H1 (cell line): ENCODE results near the gene GLB1L2. TPM values are rescaled to one million over a fixed set of nuclear protein-coding genes. Genes with fewer than 3 reads are reported as not detected.

Experiments
- CTCF ChIA-PET: fragments of 300-600 bp; sonication (Branson Sonifier 250); formaldehyde crosslinking; loops from one replicate; lab custom pipeline; 2021; ENCODE audit not compliant: partially characterized antibody; lab: Charles Lee
- POLR2A ChIA-PET: fragments of 300-600 bp; sonication (Branson Sonifier 250); formaldehyde crosslinking; loops from one replicate; lab custom pipeline; 2021; ENCODE audit warnings: inconsistent platforms; ENCODE audit not compliant: partially characterized antibody; lab: Charles Lee
- DNase-seq, 2 experiments: peaks; one replicate each; pipeline versions ENCODE4 v3.0.0 to v3.0.0-alpha.2; 2010 to 2022; ENCODE audit warnings: low spot score in 2 of 2, low read depth in 1 of 2, mixed read lengths in 1 of 2
- FAIRE-seq: peaks from 2 replicates; lab custom pipeline; 2011; peaks lifted over from hg19 to GRCh38; lab: Jason Lieb, UNC
- H2AFZ ChIP-seq: 2 replicates; pipeline ENCODE4 v1.8.1; 2012; ENCODE audit warnings: low read length, inconsistent platforms
- H2AK5ac ChIP-seq: 2 replicates; pipeline ENCODE4 v1.6.1; 2013; ENCODE audit warnings: low read depth, low read length
- H2BK120ac ChIP-seq: replicated peaks from 2 replicates; pipeline ENCODE3; 2013; ENCODE audit warnings: low read depth, low read length, inconsistent platforms
- H2BK12ac ChIP-seq: 2 replicates; pipeline ENCODE4 v1.6.1; 2013; ENCODE audit warnings: low read depth, low read length
- H2BK15ac ChIP-seq: 2 replicates; pipeline ENCODE4 v1.6.1; 2013; ENCODE audit warnings: low read length
- H2BK20ac ChIP-seq: 2 replicates; pipeline ENCODE4 v1.6.1; 2013; ENCODE audit warnings: low read length
- H2BK5ac ChIP-seq: 2 replicates; pipeline ENCODE4 v1.6.1; 2013; ENCODE audit warnings: low read depth, low read length
- H3K14ac ChIP-seq: 2 replicates; pipeline ENCODE4 v1.6.1; 2013; ENCODE audit warnings: inconsistent platforms; ENCODE audit not compliant: insufficient read length
- H3K18ac ChIP-seq: 2 replicates; pipeline ENCODE4 v1.6.1; 2013; ENCODE audit warnings: low read length; ENCODE audit errors: extremely low read depth
- H3K23ac ChIP-seq: 2 replicates; pipeline ENCODE4 v1.6.1; 2013; ENCODE audit warnings: inconsistent platforms; ENCODE audit not compliant: insufficient read length
- H3K23me2 ChIP-seq: 2 replicates; pipeline ENCODE4 v1.6.1; 2013; ENCODE audit warnings: low read depth, low read length
- H3K27ac ChIP-seq: 2 replicates; pipeline ENCODE4 v1.6.1; 2011; ENCODE audit warnings: low read depth, low read length, inconsistent platforms
- H3K27me3 ChIP-seq, 4 experiments: replicated peaks in 1 of 4; 1 replicate in 1 of 4; 2 replicates in 3 of 4; pipeline versions ENCODE4 v1.6.1 to v1.8.1; 2011 to 2013; ENCODE audit warnings: low read length in 3 of 4, mild to moderate bottlenecking in 3 of 4, inconsistent platforms in 2 of 4, mixed read lengths in 2 of 4, moderate library complexity in 1 of 4; ENCODE audit not compliant: control insufficient read depth in 3 of 4, insufficient read depth in 3 of 4; ENCODE audit errors: extremely low read depth in 1 of 4
- H3K36me3 ChIP-seq, 4 experiments: 2 replicates each; pipeline versions ENCODE4 v1.6.1 to v1.8.1; 2011 to 2013; ENCODE audit warnings: mild to moderate bottlenecking in 4 of 4, low read length in 3 of 4, moderate library complexity in 2 of 4, control low read depth in 1 of 4, inconsistent platforms in 1 of 4; ENCODE audit not compliant: insufficient read depth in 4 of 4, control insufficient read depth in 2 of 4
- H3K4ac ChIP-seq: replicated peaks from 2 replicates; pipeline ENCODE3; 2013; ENCODE audit warnings: low read length, low read depth, mixed read lengths, inconsistent platforms; ENCODE audit not compliant: insufficient read length
- H3K4me1 ChIP-seq, 4 experiments: replicated peaks in 1 of 4; 1 replicate in 1 of 4; 2 replicates in 3 of 4; pipeline versions ENCODE4 v1.6.1 to v1.8.1; 2011 to 2013; ENCODE audit warnings: low read length in 3 of 4, inconsistent platforms in 2 of 4, mixed read lengths in 1 of 4; ENCODE audit not compliant: insufficient read depth in 4 of 4, control insufficient read depth in 3 of 4
- H3K4me2 ChIP-seq, 2 experiments: 2 replicates each; pipeline versions ENCODE4 v1.6.1 to v1.8.1; 2011 to 2013; ENCODE audit warnings: low read depth in 2 of 2, low read length in 2 of 2, control low read depth in 1 of 2, inconsistent platforms in 1 of 2, mild to moderate bottlenecking in 1 of 2; ENCODE audit not compliant: insufficient read depth in 1 of 2
- H3K4me3 ChIP-seq, 4 experiments: fragments of 200-600, 300-600 bp in 1 of 4; sonication (generic), shearing (Covaris generic), sonication (Bioruptor Twin) in 1 of 4; 2 replicates each; pipeline versions ENCODE4 v1.5.1 to v1.8.1; 2011 to 2016; ENCODE audit warnings: low read length in 4 of 4, low read depth in 3 of 4, control low read depth in 2 of 4, inconsistent platforms in 2 of 4, mild to moderate bottlenecking in 2 of 4, mixed read lengths in 1 of 4, moderate library complexity in 1 of 4; ENCODE audit not compliant: insufficient read depth in 2 of 4; ENCODE audit errors: extremely low read depth in 1 of 4
- H3K56ac ChIP-seq: replicated peaks from 2 replicates; pipeline ENCODE3; 2013; ENCODE audit warnings: low read depth, mild to moderate bottlenecking, mixed read lengths, low read length, inconsistent platforms; ENCODE audit not compliant: insufficient read length
- H3K79me1 ChIP-seq: 2 replicates; pipeline ENCODE4 v1.6.1; 2013; ENCODE audit warnings: low read depth, low read length, control low read depth
- H3K79me2 ChIP-seq, 2 experiments: 2 replicates each; pipeline versions ENCODE4 v1.6.1 to v1.8.1; 2012 to 2013; ENCODE audit warnings: low read length in 2 of 2, mild to moderate bottlenecking in 2 of 2, inconsistent platforms in 1 of 2; ENCODE audit not compliant: insufficient read depth in 2 of 2, control insufficient read depth in 1 of 2
- H3K9ac ChIP-seq, 4 experiments: replicated peaks in 1 of 4; 1 replicate in 1 of 4; 2 replicates in 3 of 4; pipeline versions ENCODE4 v1.6.1 to v1.8.1; 2011 to 2013; ENCODE audit warnings: low read depth in 3 of 4, low read length in 3 of 4, control low read depth in 2 of 4, mild to moderate bottlenecking in 2 of 4, moderate library complexity in 2 of 4, inconsistent platforms in 1 of 4; ENCODE audit errors: extremely low read depth in 1 of 4
- H3K9me3 ChIP-seq, 2 experiments: 2 replicates each; pipeline versions ENCODE4 v1.6.1 to v1.8.1; 2012 to 2013; ENCODE audit warnings: mild to moderate bottlenecking in 2 of 2, moderate library complexity in 2 of 2, control low read depth in 1 of 2, inconsistent platforms in 1 of 2, low read depth in 1 of 2, low read length in 1 of 2, mixed read lengths in 1 of 2; ENCODE audit not compliant: insufficient read depth in 2 of 2
- H4K20me1 ChIP-seq, 2 experiments: replicated peaks in 1 of 2; 2 replicates each; pipeline versions ENCODE3 to v1.8.1; 2011 to 2013; ENCODE audit warnings: inconsistent platforms in 2 of 2, low read length in 2 of 2, mild to moderate bottlenecking in 1 of 2; ENCODE audit not compliant: insufficient read depth in 2 of 2, control insufficient read depth in 1 of 2
- H4K5ac ChIP-seq: 2 replicates; pipeline ENCODE4 v1.6.1; 2013; ENCODE audit warnings: low read length, low read depth, mixed read lengths, inconsistent platforms; ENCODE audit not compliant: insufficient read length
- H4K8ac ChIP-seq: 2 replicates; pipeline ENCODE4 v1.8.0; 2013; ENCODE audit warnings: mild to moderate bottlenecking, moderate library complexity, low read length, inconsistent platforms; ENCODE audit not compliant: insufficient read depth; ENCODE audit errors: extremely low read depth
- H4K91ac ChIP-seq: replicated peaks from 2 replicates; pipeline ENCODE3; 2013; ENCODE audit warnings: low read length, mixed read lengths, inconsistent platforms; ENCODE audit not compliant: insufficient read length
- ASH2L ChIP-seq: fragments of 200-600, 300-600 bp; sonication (generic); IDR thresholded peaks from one replicate; pipeline ENCODE4 v1.7.1; 2017; ENCODE audit warnings: low read length
- EGR1 ChIP-seq: IDR thresholded peaks from 2 replicates; pipeline ENCODE4 v1.6.1; 2011; ENCODE audit warnings: low read depth, low read length, borderline replicate concordance
- FOSL1 ChIP-seq: IDR thresholded peaks from 2 replicates; pipeline ENCODE4 v1.6.1; 2011; ENCODE audit warnings: mild to moderate bottlenecking, low read depth, low read length, moderate library complexity; ENCODE audit not compliant: insufficient read depth
- HDAC6 ChIP-seq: IDR thresholded peaks from one replicate; pipeline ENCODE4 v1.7.1; 2012; ENCODE audit warnings: low read depth, mild to moderate bottlenecking, inconsistent platforms, low read length, moderate library complexity
- KDM4A ChIP-seq: IDR thresholded peaks from one replicate; pipeline ENCODE4 v1.7.1; 2012; ENCODE audit warnings: low read depth, mild to moderate bottlenecking, moderate library complexity, low read length, inconsistent platforms; ENCODE audit not compliant: severe bottlenecking
- NRF1 ChIP-seq: IDR thresholded peaks from 2 replicates; pipeline ENCODE4 v1.6.1; 2011; ENCODE audit warnings: mild to moderate bottlenecking, low read depth, low read length, improper control_type of control experiment
- POLR2A ChIP-seq, 2 experiments: IDR thresholded peaks; 1 replicate in 1 of 2; 2 replicates in 1 of 2; pipeline ENCODE4 v1.6.1; 2011; ENCODE audit warnings: low read depth in 2 of 2, low read length in 2 of 2, mild to moderate bottlenecking in 2 of 2; ENCODE audit errors: control extremely low read depth in 1 of 2
- POU5F1 ChIP-seq: IDR thresholded peaks from 2 replicates; pipeline ENCODE4 v1.6.1; 2011; ENCODE audit warnings: low read depth, mild to moderate bottlenecking, low read length, moderate library complexity
- SP1 ChIP-seq: IDR thresholded peaks from 2 replicates; pipeline ENCODE4 v1.6.1; 2011; ENCODE audit warnings: low read depth, low read length
- SP2 ChIP-seq: IDR thresholded peaks from 2 replicates; pipeline ENCODE4 v1.6.1; 2012; ENCODE audit warnings: mild to moderate bottlenecking, low read length, inconsistent platforms
- SRF ChIP-seq: IDR thresholded peaks from 2 replicates; pipeline ENCODE4 v1.6.1; 2011; ENCODE audit warnings: mild to moderate bottlenecking, low read depth, low read length, moderate library complexity
- TBP ChIP-seq: IDR thresholded peaks from 2 replicates; pipeline ENCODE4 v1.6.1; 2011; ENCODE audit warnings: low read depth, low read length, improper control_type of control experiment
- ZNF274 ChIP-seq: IDR thresholded peaks from 2 replicates; pipeline ENCODE4 v1.7.0; 2012; ENCODE audit warnings: low read length, borderline replicate concordance; ENCODE audit errors: extremely low read depth
- WGBS, 2 experiments: shearing (Covaris generic) in 1 of 2; methylation state at CpG; one replicate each; pipeline versions ENCODE4 v1.1.6 to v1.1.7; 2013 to 2015; ENCODE audit warnings: low lambda C conversion rate in 2 of 2, mixed read lengths in 2 of 2, inconsistent platforms in 1 of 2, low coverage in 1 of 2, missing lambda C conversion rate in 1 of 2; ENCODE audit not compliant: insufficient replicate concordance in 2 of 2, insufficient coverage in 1 of 2, insufficient read length in 1 of 2; ENCODE audit errors: extremely low coverage in 1 of 2, missing lambda C conversion rate in 1 of 2; 5-methylcytosine and 5-hydroxymethylcytosine counted together
- polyA plus RNA-seq, 7 experiments: library from polyadenylated mRNA; depleted of rRNA in 3 of 7; stranded (reverse) in 5 of 7; unstranded in 2 of 7; fragments of >200 nt in 5 of 7; fragments of 200-250 nt in 2 of 7; gene quantifications; 1 replicate in 5 of 7; 2 replicates in 1 of 7; 4 replicates in 1 of 7; pipeline versions ENCODE4 v1.2.1 to v1.2.3, GENCODE V29; 2011 to 2013; ENCODE audit warnings: missing spikeins in 2 of 7, mixed read lengths in 2 of 7
- total RNA-seq: library from RNA; stranded (reverse); fragmentation: NEBNext Ultra II Directional; extraction: Animal tissue kit (Norgen Biotek cat#: 25700); gene quantifications from 2 replicates; pipeline ENCODE4 v1.2.1, GENCODE V29; 2021

The GLB1L2 gene
- total and polyA plus RNA-seq, 2 of the 8 experiments (the other 6 are each of a cell fraction or from before 2014, with no cell fraction given) = 4.4 to 7.9 TPM

- Histone ChIP-seq H3K14ac (no peak overlapping the region), H2BK15ac (no peak overlapping the region), H2BK12ac (no peak overlapping the region), H2BK20ac (no peak overlapping the region), H3K27me3 (no peaks in the 10 kb centered on the region), H3K56ac (no peak overlapping the region), H3K27ac (no peak overlapping the region), H3K79me1 (no peaks in the 10 kb centered on the region), H3K36me3 (peaks cover 0 to 14% (median 6%) of the 10 kb centered on the region in 4 experiments; a peak in 5 of 8 replicates), H3K4me3 (no peak overlapping the region), H3K23ac (no peak overlapping the region), H3K23me2 (no peaks in the 10 kb centered on the region), H4K91ac (no peak overlapping the region), H2AK5ac (no peak overlapping the region), H4K20me1 (peaks cover 3 to 14% of the 10 kb centered on the region in 2 experiments), H3K18ac (no peak overlapping the region), H3K4ac (no peak overlapping the region), H3K9me3 (no peaks in the 10 kb centered on the region), H3K4me1 (peaks cover 0 to 3% (median 0%) of the 10 kb centered on the region in 4 experiments; a peak in 1 of 7 replicates), H2BK5ac (no peak overlapping the region), H2AFZ (no peak overlapping the region), H3K79me2 (no peaks in the 10 kb centered on the region), H2BK120ac (no peak overlapping the region), H3K4me2 (no peak overlapping the region), H3K9ac (no peak overlapping the region), H4K5ac (no peak overlapping the region), H4K8ac (no peak overlapping the region)
- ChIA-PET CTCF (interaction anchor here (0.6 to 1.2 kb wide), 4 partner anchors 8 to 90 kb away, joined by 3 to 4 read pairs (median 3); no protein-coding TSS in a partner anchor), POLR2A (interaction anchor here (0.9 to 2.8 kb wide), 2 partner anchors 11 to 19 kb away, joined by 3 to 12 read pairs; no protein-coding TSS in a partner anchor)
- FAIRE-seq (no peak), DNase-seq (no peak)
- WGBS, 2 experiments = 92% methylated on average over 10 of the region's 14 CpGs; no CpG with 5 or more reads in 1 of the 2 experiments
- TF ChIP-seq POU5F1 (no peak), SP1 (no peak), EGR1 (no peak), TBP (no peak), KDM4A (no peak), POLR2A (IDR thresholded peaks at IDR 0.05; ENCODE audit: control extremely low read depth in 1 of 2, low read depth in 2 of 2, low read length in 2 of 2) (no peak), HDAC6 (no peak), SRF (no peak), ASH2L (no peak), FOSL1 (no peak), ZNF274 (no peak), NRF1 (no peak), SP2 (no peak)
Observed at GRCh38 chr11:134384406-134384805, 52.6 kb downstream of the GLB1L2 start.
